GM18526 (cell line): Measurements from ENCODE around the gene TMTC4.

ENCODE experiments used
- POLR2A ChIP-seq: IDR thresholded peaks from 3 replicates; pipeline ENCODE4 v1.6.1; 2011; ENCODE audit not compliant: insufficient read length; ENCODE audit errors: extremely low read depth

Gene TMTC4

DNA sequence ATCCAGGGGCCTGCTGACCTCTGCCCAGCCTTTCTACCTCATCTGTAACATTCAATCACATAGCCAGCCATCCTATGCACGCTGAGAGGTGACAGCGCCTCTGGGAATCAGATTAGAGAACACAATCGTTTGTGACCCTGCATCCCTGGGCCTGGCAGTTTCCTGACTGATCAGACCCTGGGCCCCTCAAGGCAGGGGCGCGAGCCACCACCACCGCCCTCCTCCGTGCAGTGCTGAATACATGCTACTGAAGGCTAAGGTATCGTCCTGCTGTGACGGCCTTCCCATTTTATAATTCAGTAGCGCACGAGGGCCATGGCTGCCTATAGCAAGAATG, 1.3 kb downstream of the TMTC4 start:
- no peak for TF ChIP-seq POLR2A

DNA sequence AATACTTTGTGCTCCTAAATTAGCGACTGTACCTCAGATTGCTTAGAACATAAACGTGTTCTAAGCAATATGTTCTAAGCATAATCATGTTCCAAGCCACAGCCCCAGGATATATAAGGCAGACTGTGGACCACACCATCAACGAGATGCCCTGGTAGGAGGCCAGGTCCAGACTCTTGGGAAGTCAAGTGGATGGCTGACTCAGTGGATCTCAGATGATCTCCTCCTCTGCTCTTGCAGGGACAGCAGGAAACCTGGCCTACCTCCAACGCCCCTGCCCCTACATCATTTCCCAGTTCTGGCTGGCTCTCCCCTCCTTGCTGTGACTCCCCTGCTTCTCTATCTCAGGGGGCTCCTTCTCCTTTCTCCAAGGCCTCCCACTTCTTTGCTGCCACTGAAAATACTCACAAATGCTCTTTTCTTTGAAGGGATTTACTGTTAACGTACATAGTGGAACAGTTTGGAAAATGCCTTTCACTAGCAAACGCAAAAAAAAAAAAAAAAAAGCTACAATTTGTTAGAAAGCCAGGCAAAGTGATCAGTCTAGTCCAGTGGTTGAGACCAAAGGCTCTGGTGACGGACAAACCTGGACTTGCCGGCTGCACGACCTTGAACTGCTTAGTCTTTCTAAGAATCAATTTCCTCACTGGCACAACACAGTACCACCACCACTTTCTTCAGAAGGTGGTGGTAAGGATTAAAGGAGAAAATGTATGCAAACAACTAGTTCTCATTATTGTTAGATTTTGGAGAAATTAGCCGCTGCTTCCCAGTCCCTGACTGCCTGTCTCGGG, 3.0 kb downstream of the TMTC4 start:
- TF ChIP-seq POLR2A: no peak

DNA sequence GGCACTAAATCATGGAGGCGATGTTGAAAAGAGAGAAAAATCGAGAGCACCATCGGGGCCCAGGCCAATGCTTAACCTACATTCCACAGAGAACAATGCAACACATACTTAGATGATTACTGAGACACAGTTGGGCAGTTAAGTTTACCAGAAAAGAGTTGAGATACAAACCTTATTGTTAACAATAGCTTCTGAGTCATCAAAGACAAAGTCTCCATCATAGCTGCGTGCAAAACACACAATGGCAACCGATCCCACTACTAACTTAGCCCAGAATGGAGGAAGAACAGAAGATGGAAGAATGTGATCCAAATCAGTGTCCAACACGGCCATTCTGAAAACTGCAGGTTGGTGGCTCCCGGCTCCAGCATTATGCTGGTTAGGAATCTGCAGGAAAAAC, 6.2 kb downstream of the TMTC4 start:
- TF ChIP-seq POLR2A: no peak

DNA sequence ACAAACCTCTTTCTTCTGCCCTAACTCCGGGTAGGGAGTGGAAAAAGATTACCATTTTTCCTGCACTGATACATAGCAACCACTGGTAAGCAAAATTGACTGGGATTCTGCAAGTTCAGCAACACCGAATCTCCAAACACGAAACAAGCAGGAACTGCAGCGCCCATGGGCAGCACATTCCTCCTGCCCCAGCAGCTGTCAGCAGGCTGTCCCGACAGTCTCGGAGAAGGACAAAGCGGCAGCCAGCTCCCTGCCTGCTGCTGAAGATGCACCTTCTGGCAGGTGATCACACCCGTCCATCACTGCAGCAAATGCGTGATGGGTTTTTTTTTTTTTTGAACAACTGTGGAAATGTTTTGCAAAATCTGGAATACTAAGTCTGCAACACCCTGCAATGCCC, 6.7 kb downstream of the TMTC4 start:
- no peak for TF ChIP-seq POLR2A

DNA sequence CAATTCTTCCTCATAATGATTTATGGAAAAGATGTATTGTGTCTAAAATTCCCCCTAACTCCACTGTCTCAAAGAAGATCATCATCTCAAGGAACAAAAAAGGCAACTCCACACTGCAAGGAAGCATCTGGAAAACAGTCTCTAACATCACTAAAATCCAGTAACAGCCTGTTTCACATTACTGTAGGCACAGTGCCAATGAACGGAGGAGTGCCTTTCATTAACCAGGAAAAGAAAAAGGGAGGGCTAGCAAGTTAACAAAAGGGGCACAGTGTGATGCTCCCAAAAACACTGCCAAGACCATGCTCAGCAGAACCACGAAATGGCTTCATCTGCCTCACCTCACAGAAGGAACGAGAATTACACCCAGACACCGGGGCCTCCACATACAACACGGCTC, 8.5 kb downstream of the TMTC4 start:
- no peak for TF ChIP-seq POLR2A

DNA sequence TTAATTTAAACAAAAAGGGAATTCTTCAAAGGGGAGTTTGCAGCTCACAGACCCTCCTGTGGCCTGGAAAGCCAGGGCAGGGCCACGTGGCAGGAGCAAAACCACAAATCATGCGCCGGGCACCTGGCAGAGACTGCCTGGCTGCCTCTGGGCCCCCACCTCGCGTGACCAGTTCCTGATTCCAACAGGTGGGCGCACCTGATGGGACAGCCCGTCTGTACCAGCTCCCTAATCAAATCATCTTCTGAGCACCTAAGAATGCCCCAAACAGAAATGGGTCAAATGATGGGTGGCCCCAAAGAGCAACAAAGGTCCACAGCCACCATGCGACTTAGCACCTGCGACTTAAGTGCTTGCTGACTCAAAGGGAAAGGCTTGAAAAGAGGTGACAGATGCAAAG, 9.2 kb downstream of the TMTC4 start:
- no peak for TF ChIP-seq POLR2A

DNA sequence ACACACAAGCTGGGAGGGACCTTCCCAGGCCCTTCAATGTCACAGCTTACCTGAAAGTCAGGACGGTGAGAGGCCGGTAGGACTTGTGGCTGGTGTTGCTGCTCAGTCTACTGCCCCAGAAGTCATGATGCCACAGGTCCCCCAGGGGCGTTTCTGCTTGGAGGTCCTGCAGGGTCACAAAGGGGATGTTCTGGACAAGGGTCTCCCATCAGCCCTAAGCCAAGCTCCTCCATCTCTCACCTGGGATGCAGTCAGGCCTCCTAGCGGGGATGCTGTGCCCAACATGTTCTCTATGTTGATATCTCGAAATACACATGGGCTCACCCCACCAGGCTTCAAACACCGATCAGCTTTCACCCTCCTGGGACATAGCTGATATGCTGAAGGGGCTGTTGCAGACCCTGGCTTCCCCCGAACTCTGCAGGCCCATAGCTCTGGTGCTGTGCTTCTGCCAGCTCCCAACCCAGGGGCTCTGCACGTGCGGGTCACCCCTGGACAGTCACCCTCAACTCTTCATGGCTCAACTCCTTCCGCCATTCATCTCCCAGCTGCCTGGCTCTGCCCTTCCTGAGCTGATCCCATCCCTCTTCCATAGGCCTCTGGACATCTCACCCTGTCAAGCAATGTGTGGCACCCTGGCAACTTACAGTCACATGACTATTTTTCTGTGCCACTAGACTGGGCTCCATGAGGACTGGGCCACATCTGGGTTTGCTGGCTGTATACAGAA, 10.3 kb downstream of the TMTC4 start:
- TF ChIP-seq POLR2A: no peak

DNA sequence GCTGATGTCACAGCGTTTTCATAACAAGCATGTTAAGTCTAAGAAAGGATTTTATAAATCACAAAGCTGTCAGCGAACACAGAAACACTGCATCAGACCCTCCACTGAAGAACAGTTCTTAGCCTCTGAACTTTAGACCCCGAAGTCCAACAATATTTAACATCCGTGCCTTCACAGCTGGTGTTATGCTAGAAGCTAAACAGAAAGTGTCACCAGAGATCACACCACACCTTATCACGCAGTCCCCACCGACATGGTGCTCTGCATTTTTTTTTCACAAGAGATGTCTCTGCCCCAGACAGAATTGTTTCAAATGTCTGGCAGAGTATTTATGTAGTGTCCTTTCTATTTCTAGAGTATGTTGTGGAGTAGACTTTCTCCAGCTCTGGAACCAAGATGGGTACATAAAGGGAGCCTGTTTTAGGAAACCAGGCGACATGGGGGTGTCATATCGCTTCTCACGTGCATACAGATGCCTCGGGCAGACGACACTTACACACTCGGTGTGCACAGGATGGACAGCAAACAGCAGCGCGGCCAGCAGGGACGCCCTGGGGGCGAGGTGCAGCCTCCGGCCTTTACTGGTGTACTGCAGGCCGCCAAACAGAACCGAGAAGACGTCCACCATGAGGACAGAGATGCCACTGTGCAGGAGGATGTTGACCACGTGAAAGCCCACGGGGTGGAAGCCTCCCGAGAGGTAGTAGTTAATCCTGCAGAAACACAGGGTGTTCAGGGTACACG, 12.0 kb downstream of the TMTC4 start:
- no peak for TF ChIP-seq POLR2A

DNA sequence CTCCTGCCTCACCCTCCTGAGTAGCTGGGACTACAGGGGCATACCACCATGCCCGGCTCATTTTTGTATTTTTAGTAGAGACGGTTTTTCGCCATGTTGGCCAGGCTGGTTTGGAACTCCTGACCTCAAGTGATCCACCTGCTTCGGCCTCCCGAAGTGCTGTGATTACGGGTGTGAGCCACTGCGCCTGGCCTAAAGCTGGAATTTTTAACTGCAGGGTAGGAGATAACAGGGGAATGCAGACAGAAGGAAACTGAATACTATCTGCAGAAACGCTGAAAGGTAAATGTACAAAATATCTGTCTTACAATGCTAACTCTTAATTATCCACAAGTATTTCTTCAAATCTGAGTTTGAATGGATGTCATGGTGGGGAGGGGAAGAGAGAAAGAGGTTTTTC, 13.8 kb downstream of the TMTC4 start:
- TF ChIP-seq POLR2A: no peak

DNA sequence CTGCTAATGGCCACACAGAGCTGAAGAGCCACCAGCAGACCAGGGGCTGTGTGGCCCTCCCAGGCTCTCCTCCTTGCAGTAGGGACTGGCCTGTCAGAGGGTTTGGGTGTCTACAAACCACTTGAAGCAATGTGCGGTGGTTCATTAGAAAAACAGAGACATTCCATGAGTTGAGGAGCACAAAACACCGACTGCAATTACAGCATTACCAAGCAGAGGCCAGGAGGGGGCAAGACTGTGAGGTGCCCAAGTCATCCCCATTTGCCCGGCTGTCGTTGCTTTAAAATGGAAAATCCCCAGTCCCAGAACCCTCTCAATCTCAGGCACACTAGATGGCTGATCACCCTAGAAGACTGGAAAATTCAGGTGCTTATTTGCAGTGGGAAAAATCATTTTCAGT, 15.0 kb downstream of the TMTC4 start:
- no peak for TF ChIP-seq POLR2A

DNA sequence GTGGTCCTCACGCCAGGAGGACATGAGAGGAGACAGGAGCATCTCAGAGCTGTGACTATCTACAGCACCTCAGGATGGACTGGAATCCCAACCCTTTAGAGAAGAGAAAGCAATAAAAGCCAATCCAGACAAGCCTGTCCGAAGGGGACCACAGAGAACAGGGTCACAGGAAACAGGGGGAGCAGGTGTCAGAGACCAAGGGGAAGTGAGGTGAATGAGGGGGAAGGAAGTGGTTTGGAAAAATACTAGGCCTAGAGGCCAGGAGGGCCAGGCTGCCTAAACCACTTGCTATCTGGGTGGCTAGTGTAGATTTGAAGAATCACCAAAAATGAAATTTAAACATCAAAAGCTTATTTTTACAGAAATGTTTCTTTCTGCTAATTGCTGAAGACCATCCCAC, 16.2 kb downstream of the TMTC4 start:
- no peak for TF ChIP-seq POLR2A

DNA sequence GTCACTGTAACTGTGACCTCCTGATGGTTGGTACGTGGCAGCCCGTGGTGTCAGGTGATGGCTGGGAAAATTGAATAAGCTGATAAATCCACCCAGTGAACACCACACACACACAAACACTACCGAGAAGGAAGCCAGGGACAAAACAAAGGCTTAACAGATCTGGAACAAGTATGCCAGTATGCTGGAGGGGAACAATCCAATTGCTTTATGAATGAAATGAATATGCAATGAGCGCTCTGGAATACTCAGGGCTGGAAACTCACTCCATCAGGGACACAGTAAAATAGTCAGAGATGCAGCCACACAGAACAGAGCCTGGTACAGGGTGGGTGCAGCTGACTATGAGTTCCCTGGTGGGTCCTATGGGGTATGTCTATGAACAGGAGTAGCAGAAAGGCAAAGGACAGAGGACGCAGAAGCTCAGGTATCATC, 16.7 kb downstream of the TMTC4 start:
- TF ChIP-seq POLR2A: no peak

DNA sequence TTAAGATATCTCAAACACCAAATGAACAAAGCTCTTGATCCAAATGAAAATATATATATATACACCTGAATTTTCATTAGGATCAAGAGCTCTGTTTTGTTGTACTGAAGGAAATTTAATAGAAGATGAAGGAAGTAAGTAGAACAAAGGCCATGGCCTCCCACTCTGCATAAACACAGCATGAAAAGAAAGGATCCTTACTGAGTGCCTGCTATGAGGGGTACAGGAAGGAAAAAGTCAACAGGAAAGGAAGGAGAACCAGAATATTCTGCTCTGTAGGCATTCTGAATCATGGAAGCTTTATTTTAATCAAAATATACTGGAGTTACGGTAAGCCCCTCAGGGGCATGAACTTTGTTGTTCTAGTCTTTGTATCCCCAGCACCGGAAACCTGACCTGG, 22.1 kb downstream of the TMTC4 start:
- TF ChIP-seq POLR2A: no peak

DNA sequence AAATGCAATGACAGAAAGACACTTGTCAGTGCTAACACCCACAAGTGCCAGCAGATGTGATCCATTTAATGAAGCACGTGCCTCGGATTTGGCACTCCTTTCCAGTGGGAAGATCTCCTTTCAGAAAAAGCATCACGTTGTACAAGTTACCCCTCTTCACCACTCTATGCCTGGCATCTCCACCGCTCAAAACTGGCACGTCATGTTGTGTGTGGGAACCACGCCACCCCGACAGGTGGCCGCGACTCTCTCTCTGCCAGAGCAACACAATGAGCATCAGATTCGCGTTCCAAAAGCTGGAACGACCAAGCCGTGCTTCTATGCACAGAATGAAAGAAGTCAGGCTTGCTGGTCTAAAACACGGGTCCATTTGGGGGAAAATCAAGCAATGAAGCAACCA, 24.3 kb downstream of the TMTC4 start:
- TF ChIP-seq POLR2A: no peak

DNA sequence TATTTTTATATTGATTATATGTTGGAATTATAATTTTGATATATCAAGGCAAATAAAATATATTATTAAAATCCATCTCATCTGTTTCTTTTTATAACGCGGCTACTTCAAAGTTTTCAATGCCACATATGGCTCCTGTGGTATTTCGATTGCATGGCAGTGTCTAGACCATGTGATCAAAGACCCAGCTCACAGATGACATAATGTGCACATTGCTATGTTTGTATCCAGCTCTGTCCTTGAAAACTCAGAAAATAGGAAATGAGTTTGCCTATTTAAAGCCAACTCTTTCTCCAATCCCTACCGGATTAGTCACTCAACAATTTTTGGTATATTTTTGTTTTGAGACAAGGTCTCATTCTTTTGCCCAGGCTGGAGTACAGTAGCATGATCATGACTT, 26.2 kb downstream of the TMTC4 start:
- TF ChIP-seq POLR2A: no peak

DNA sequence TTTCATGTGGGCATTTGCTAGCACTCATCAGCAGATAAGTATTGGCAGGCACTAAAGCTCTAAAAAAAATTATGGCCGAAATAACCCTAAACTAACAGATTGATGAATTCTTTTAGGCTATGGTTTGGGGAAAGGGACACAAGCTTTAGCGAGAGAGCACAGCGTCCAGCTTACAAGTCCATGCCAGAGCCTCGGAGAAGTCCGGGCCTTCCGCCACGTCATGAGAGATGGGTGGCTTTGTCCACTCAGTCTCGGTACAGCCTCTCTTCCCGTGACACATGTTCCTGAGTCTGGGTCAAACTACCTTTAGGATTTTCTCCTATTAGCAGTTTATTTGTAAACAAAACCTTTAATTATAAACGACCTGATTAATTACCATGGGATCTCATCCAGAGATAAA, 27.7 kb downstream of the TMTC4 start:
- no peak for TF ChIP-seq POLR2A
